Pancreas (tissue), 10 donors: ENCODE measurements around the gene GDF2. TPM values are rescaled to one million over a fixed set of nuclear protein-coding genes. Genes with fewer than 3 reads are reported as not detected.

Source experiments
- ATAC-seq, 4 donors: fragments of 200-7000 bp; cut with Tn5 transposase; one replicate each; pipeline versions ENCODE4 v1.8.0 to v1.9.1; 2020; ENCODE audit warnings: mild to moderate bottlenecking in 4 of 4, moderate library complexity in 4 of 4
- DNase-seq, 6 donors: peaks; one replicate each; pipeline ENCODE4 v3.0.0-alpha.2; 2020
- FAIRE-seq: peaks from 2 replicates; lab custom pipeline; 2012; peaks lifted over from hg19 to GRCh38; lab: Jason Lieb, UNC
- H3K27ac ChIP-seq, 4 donors: fragments of 200-600 bp; sonication (generic); 1 replicate in 3 of 4; 2 replicates in 1 of 4; pipeline versions ENCODE4 v1.5.0 to v1.8.0; 2020
- H3K27me3 ChIP-seq, 4 donors: fragments of 200-600 bp; one replicate each; pipeline ENCODE4 v1.8.0; 2021
- H3K36me3 ChIP-seq, 3 donors: fragments of 200-600 bp; sonication (generic) in 1 of 3; one replicate each; pipeline versions ENCODE4 v1.5.0 to v1.8.0; 2020 to 2021
- H3K4me1 ChIP-seq, 3 donors: fragments of 200-600 bp; one replicate each; pipeline ENCODE4 v1.8.0; 2021
- H3K4me3 ChIP-seq, 4 donors: fragments of 200-600 bp; sonication (generic) in 2 of 4; one replicate each; pipeline versions ENCODE4 v1.5.0 to v1.8.0; 2020 to 2021
- H3K9me3 ChIP-seq, 4 donors: fragments of 200-600 bp; one replicate each; pipeline ENCODE4 v1.8.0; 2021
- WGBS, 2 donors: extraction: QIAGEN DNeasy Blood & Tissue Kit; methylation state at CpG; one replicate each; pipeline ENCODE4 v1.1.7; 2013; 5-methylcytosine and 5-hydroxymethylcytosine counted together
- intact Hi-C, 3 donors: fragments of 100-400 bp; cut with DNase I; formaldehyde crosslinking; loops; one replicate each; pipeline versions ENCODE4 v1.11.1 to v1.14.2; 2022
- polyA plus RNA-seq, 2 donors: library from polyadenylated mRNA; stranded (reverse); fragments of 200-250 nt; gene quantifications; one replicate each; pipeline ENCODE4 v1.2.3, GENCODE V29; 2013
- total RNA-seq, 6 donors: library from RNA; stranded (reverse); fragmentation: NEBNext Ultra II Directional in 4 of 6; extraction: Animal tissue kit (Norgen Biotek cat#: 25700) in 4 of 6; gene quantifications; one replicate each; pipeline versions ENCODE4 v1.2.1 to v1.2.4, GENCODE V29; 2021 to 2023
- TF ChIP-seq, protein P1 (sequence below), 4 donors: fragments of 200-600 bp; sonication (generic) in 3 of 4; IDR thresholded peaks; one replicate each; pipeline versions ENCODE4 v1.5.0 to v1.8.0; 2021; ENCODE audit warnings: antibody characterized with exemption in 4 of 4
- donor health status: healthy with polysubstance abuse.
- donor health status: DM: no; HTN: no; CAD: no; lungs with moderate emphysema.
- donor health status: DM: no; HTN: no; CAD: no.
- donor health status: control.
- donor health status: control.
- donor health status: Bipolar disorder and iron deficiency.
- donor health status: DM: yes; HTN: yes; CAD: no.
- donor health status: DM: no; HTN: no; CAD: no.
- donor health status: DM: no; HTN: no; CAD: no.
- donor health status: DM: yes; HTN: yes; CAD: no.

The GDF2 gene
- total and polyA plus RNA-seq, 8 donors: not detected

DNA sequence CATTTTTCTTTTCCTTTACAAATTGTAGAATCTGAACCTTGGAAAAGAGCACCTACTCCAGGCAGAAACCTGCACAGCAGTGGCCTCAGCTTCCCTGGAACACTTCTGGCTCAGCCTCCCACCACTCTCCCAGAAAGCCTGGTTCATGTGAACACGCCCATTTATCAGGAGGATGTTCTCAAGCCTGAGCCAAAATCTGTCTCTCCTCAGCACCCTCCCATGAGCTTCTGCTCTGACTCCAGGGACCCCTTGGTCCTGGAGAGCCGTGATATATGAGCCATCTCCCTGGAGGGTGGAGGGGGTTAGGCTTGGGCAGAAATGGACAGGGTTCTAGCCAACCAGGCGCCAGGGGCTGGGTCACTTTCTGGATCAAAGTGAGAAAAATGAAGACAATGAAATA is 10.1 kb downstream of the GDF2 start:
- intact Hi-C loops: no loop called here
- H3K4me3 ChIP-seq: no peak overlapping the region
- WGBS, 2 donors: 80 to 84% methylated on average over 3 of the region's 3 CpGs
- H3K9me3 ChIP-seq: no peaks in the 10 kb centered on the region
- no peaks in the 10 kb centered on the region for H3K27me3 ChIP-seq
- DNase-seq (no peak), FAIRE-seq (no peak), ATAC-seq (no peak)
- H3K27ac ChIP-seq: no peak overlapping the region
- TF ChIP-seq, protein P1, sequence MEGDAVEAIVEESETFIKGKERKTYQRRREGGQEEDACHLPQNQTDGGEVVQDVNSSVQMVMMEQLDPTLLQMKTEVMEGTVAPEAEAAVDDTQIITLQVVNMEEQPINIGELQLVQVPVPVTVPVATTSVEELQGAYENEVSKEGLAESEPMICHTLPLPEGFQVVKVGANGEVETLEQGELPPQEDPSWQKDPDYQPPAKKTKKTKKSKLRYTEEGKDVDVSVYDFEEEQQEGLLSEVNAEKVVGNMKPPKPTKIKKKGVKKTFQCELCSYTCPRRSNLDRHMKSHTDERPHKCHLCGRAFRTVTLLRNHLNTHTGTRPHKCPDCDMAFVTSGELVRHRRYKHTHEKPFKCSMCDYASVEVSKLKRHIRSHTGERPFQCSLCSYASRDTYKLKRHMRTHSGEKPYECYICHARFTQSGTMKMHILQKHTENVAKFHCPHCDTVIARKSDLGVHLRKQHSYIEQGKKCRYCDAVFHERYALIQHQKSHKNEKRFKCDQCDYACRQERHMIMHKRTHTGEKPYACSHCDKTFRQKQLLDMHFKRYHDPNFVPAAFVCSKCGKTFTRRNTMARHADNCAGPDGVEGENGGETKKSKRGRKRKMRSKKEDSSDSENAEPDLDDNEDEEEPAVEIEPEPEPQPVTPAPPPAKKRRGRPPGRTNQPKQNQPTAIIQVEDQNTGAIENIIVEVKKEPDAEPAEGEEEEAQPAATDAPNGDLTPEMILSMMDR (IDR thresholded peaks at IDR 0.05): no peak
- no peaks in the 10 kb centered on the region for H3K36me3 ChIP-seq
- H3K4me1 ChIP-seq: no peaks in the 10 kb centered on the region

DNA sequence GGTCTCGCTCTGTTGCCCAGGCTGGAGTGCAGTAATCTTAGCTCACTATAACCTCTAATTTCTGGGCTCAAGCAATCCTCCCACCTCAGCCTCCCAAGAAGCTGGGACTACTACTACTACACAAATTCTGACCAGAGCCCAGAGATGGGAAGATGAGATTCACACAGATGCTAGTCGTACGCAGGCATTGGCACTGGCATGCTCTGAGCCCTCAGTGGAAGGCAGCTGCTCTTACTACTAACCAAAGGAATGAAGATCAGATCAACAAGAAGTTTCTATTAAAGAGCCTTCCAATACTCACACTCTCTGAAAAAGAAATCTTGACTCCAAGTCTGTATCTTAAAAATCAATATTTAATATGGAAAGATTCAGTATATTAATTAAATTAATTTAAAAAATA is 10.7 kb downstream of the GDF2 start:
- H3K9me3 ChIP-seq: no peaks in the 10 kb centered on the region
- TF ChIP-seq, protein P1 (IDR thresholded peaks at IDR 0.05): no peak
- DNase-seq (no peak), ATAC-seq (no peak), FAIRE-seq (no peak)
- H3K4me1 ChIP-seq: no peaks in the 10 kb centered on the region
- H3K27ac ChIP-seq: no peak overlapping the region
- H3K27me3 ChIP-seq: no peaks in the 10 kb centered on the region
- no peaks in the 10 kb centered on the region for H3K36me3 ChIP-seq
- intact Hi-C loops: no loop called here
- WGBS, 2 donors: 86 to 88% methylated on average over 3 of the region's 3 CpGs
- no peak overlapping the region for H3K4me3 ChIP-seq

- H3K27me3 ChIP-seq: no peaks in the 10 kb centered on the region
- WGBS, 2 donors: 72 to 84% methylated on average over 6 of the region's 6 CpGs
- no peaks in the 10 kb centered on the region for H3K36me3 ChIP-seq
- no peak for FAIRE-seq
- H3K4me1 ChIP-seq: no peaks in the 10 kb centered on the region
- no peak overlapping the region for H3K27ac ChIP-seq
- H3K9me3 ChIP-seq: no peaks in the 10 kb centered on the region
- intact Hi-C loops: no loop called here
- no peak overlapping the region for H3K4me3 ChIP-seq
- no peak for ATAC-seq
- TF ChIP-seq, protein P1 (IDR thresholded peaks at IDR 0.05): no peak
- DNase-seq: no peak
Observed at GRCh38 chr10:47333532-47333931, 11.3 kb downstream of the GDF2 start.

- H3K4me1 ChIP-seq: no peaks in the 10 kb centered on the region
- H3K9me3 ChIP-seq: no peaks in the 10 kb centered on the region
- H3K27me3 ChIP-seq: no peaks in the 10 kb centered on the region
- ATAC-seq (no peak), FAIRE-seq (no peak), DNase-seq (no peak)
- TF ChIP-seq, protein P1 (IDR thresholded peaks at IDR 0.05): no peak
- H3K27ac ChIP-seq: no peak overlapping the region
- intact Hi-C loops: loop anchor here in 1 of 3 donors (5.0 kb wide), 1 partner anchor 307 kb away; no protein-coding TSS in a partner anchor
- H3K4me3 ChIP-seq: no peak overlapping the region
- no peaks in the 10 kb centered on the region for H3K36me3 ChIP-seq
- 79 to 84% methylated on average over 8 of the region's 8 CpGs for WGBS, 2 donors
Observed at GRCh38 chr10:47334466-47335295, 12.4 kb downstream of the GDF2 start.

DNA sequence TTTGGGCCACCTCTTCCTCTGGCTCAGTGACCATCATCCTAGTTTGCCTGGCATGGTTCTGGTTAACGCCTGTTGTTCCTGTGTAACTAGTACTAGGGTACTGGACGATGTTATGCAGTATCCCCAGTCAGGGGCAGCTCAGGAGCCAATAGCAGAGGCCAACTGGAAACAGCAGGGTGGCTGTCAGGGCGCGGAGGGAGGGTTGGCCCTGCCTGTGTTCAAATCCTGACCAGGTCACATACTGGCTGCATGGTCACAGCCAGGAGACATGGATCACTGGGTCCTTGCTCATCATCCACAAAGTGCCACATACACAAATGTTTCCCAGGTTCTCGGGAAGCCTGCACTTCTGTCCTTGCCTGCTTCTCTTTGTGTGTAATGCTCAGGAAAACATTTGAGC is 13.7 kb downstream of the GDF2 start:
- 78 to 83% methylated on average over 5 of the region's 5 CpGs for WGBS, 2 donors
- intact Hi-C loops: loop anchor here in 1 of 3 donors (5.0 kb wide), 1 partner anchor 309 kb away; no protein-coding TSS in a partner anchor
- H3K27ac ChIP-seq: no peak overlapping the region
- no peaks in the 10 kb centered on the region for H3K36me3 ChIP-seq
- no peaks in the 10 kb centered on the region for H3K27me3 ChIP-seq
- TF ChIP-seq, protein P1 (IDR thresholded peaks at IDR 0.05): no peak
- no peak overlapping the region for H3K4me3 ChIP-seq
- no peaks in the 10 kb centered on the region for H3K4me1 ChIP-seq
- no peak for ATAC-seq
- no peak for FAIRE-seq
- DNase-seq: no peak
- H3K9me3 ChIP-seq: no peaks in the 10 kb centered on the region
